ENCODE measurements around the gene DLAT.
A peak's percentile ranks its signal among the peaks of the same experiment; 100 is the strongest.

DNA sequence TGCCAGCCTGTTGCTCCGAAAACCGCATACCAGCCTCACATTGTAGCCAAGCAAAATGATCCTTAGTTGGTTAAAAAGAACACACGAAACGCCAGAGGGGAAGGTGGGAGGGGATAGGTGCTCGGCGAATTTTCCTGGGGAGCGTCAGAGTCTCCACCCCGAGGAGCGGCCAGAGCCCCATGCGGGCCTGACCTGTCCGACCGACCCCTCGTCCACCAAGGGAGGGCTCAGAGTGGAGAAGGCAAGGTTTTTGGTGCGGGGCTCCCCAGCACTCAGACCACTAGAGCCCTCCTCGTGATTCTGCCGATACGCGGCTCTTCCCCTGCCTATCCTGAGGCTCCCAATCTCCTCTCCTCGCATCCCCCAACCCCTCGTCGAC, 48.5 kb upstream of the DLAT start:
- TF ChIP-seq, protein P1, sequence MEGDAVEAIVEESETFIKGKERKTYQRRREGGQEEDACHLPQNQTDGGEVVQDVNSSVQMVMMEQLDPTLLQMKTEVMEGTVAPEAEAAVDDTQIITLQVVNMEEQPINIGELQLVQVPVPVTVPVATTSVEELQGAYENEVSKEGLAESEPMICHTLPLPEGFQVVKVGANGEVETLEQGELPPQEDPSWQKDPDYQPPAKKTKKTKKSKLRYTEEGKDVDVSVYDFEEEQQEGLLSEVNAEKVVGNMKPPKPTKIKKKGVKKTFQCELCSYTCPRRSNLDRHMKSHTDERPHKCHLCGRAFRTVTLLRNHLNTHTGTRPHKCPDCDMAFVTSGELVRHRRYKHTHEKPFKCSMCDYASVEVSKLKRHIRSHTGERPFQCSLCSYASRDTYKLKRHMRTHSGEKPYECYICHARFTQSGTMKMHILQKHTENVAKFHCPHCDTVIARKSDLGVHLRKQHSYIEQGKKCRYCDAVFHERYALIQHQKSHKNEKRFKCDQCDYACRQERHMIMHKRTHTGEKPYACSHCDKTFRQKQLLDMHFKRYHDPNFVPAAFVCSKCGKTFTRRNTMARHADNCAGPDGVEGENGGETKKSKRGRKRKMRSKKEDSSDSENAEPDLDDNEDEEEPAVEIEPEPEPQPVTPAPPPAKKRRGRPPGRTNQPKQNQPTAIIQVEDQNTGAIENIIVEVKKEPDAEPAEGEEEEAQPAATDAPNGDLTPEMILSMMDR (IDR thresholded peaks at IDR 0.05): no peak
- TF ChIP-seq POLR2A (IDR thresholded peaks at IDR 0.05): peak; percentile 26 to 39

Data from uterus (tissue), 2 donors.